Naive B cell (primary cell): ENCODE results near the gene TEX19. TPM values are rescaled to one million over a fixed set of nuclear protein-coding genes. Genes with fewer than 3 reads are reported as not detected.

Experiments
- ATAC-seq, 2 donors: fragments of 150-1000 bp; cut with Tn5 transposase; 2 replicates each; pipeline ENCODE4 v1.10.0; 2021; ENCODE audit warnings: low read depth in 2 of 2, mild to moderate bottlenecking in 2 of 2, moderate library complexity in 2 of 2
- DNase-seq: peaks from one replicate; pipeline ENCODE4 v3.0.0; 2022
- H3K27ac Mint-ChIP-seq, 6 donors: one replicate each; pipeline ENCODE4 v1.8.0; 2020 to 2022; ENCODE audit warnings: mild to moderate bottlenecking in 6 of 6, mixed read lengths in 6 of 6, moderate library complexity in 5 of 6, inconsistent platforms in 2 of 6
- H3K27me3 Mint-ChIP-seq, 3 donors: one replicate each; pipeline ENCODE4 v1.8.0; 2021 to 2022; ENCODE audit warnings: mixed read lengths in 3 of 3, mild to moderate bottlenecking in 1 of 3
- H3K36me3 Mint-ChIP-seq, 2 donors: one replicate each; pipeline ENCODE4 v1.8.0; 2020 to 2022; ENCODE audit warnings: mixed read lengths in 2 of 2, inconsistent platforms in 1 of 2, mild to moderate bottlenecking in 1 of 2
- H3K4me1 Mint-ChIP-seq, 3 donors: one replicate each; pipeline ENCODE4 v1.8.0; 2020 to 2022; ENCODE audit warnings: mixed read lengths in 3 of 3, inconsistent platforms in 1 of 3, mild to moderate bottlenecking in 1 of 3, moderate library complexity in 1 of 3
- H3K4me3 Mint-ChIP-seq, 8 donors: one replicate each; pipeline ENCODE4 v1.8.0; 2020 to 2022; ENCODE audit warnings: mild to moderate bottlenecking in 8 of 8, mixed read lengths in 8 of 8, moderate library complexity in 8 of 8, inconsistent platforms in 2 of 8
- H3K9me3 Mint-ChIP-seq, 7 donors: one replicate each; pipeline ENCODE4 v1.8.0; 2020 to 2022; ENCODE audit warnings: mixed read lengths in 7 of 7, mild to moderate bottlenecking in 5 of 7, inconsistent platforms in 2 of 7, moderate library complexity in 1 of 7
- polyA plus RNA-seq, 6 donors: library from polyadenylated mRNA; unstranded; fragments of 300-500 nt; fragmentation: Illumina TruSeq; gene quantifications; one replicate each; pipeline ENCODE4 v1.2.3, GENCODE V29; 2021; ENCODE audit warnings: low read depth in 6 of 6

Gene TEX19
- polyA plus RNA-seq, 6 donors from 2014 or later, result not detected

- no peaks in the 10 kb centered on the region for H3K9me3 Mint-ChIP-seq
- H3K36me3 Mint-ChIP-seq, result no peaks in the 10 kb centered on the region
- no peak for DNase-seq
- H3K27ac Mint-ChIP-seq, result no peak overlapping the region
- ATAC-seq, result no peak
- no peak overlapping the region for H3K4me3 Mint-ChIP-seq
- H3K27me3 Mint-ChIP-seq, result peaks cover 0 to 37% (median 30%) of the 10 kb centered on the region in 3 donors
- H3K4me1 Mint-ChIP-seq, result peaks cover 8 to 20% (median 8%) of the 10 kb centered on the region in 3 donors
Observed at GRCh38 chr17:82318169-82318498, 40.9 kb upstream of the TEX19 start.

- no peak overlapping the region for H3K4me3 Mint-ChIP-seq
- H3K27ac Mint-ChIP-seq, result no peak overlapping the region
- peaks cover 0 to 36% (median 22%) of the 10 kb centered on the region in 3 donors for H3K27me3 Mint-ChIP-seq
- no peaks in the 10 kb centered on the region for H3K36me3 Mint-ChIP-seq
- no peak for ATAC-seq
- H3K9me3 Mint-ChIP-seq, result no peaks in the 10 kb centered on the region
- DNase-seq, result no peak
- peaks cover 6 to 20% (median 8%) of the 10 kb centered on the region in 3 donors for H3K4me1 Mint-ChIP-seq
Observed at GRCh38 chr17:82318772-82319606, 40.1 kb upstream of the TEX19 start.

- no peak for ATAC-seq
- peaks cover 0 to 31% (median 15%) of the 10 kb centered on the region in 3 donors for H3K27me3 Mint-ChIP-seq
- no peak overlapping the region for H3K4me3 Mint-ChIP-seq
- peaks cover 5 to 13% (median 8%) of the 10 kb centered on the region in 3 donors for H3K4me1 Mint-ChIP-seq
- no peaks in the 10 kb centered on the region for H3K36me3 Mint-ChIP-seq
- no peaks in the 10 kb centered on the region for H3K9me3 Mint-ChIP-seq
- H3K27ac Mint-ChIP-seq, result no peak overlapping the region
- no peak for DNase-seq
Observed at GRCh38 chr17:82319619-82320062, 39.4 kb upstream of the TEX19 start.

GRCh38 chr17:82320140-82320840, 38.8 kb upstream of the TEX19 start:
- peak overlapping the region in 1 of 6 donors; percentile 16 for H3K27ac Mint-ChIP-seq
- ATAC-seq (no peak), DNase-seq (no peak)
- peaks cover 5 to 8% (median 8%) of the 10 kb centered on the region in 3 donors for H3K4me1 Mint-ChIP-seq
- H3K27me3 Mint-ChIP-seq, result peaks cover 0 to 30% (median 10%) of the 10 kb centered on the region in 3 donors
- no peaks in the 10 kb centered on the region for H3K36me3 Mint-ChIP-seq
- H3K9me3 Mint-ChIP-seq, result no peaks in the 10 kb centered on the region
- H3K4me3 Mint-ChIP-seq, result no peak overlapping the region

GRCh38 chr17:82320956-82321927, 37.8 kb upstream of the TEX19 start:
- Mint-ChIP-seq H3K4me3 (peak overlapping the region in 5 of 8 donors; percentile 19 to 69 (median 50)), H3K9me3 (no peaks in the 10 kb centered on the region), H3K36me3 (no peaks in the 10 kb centered on the region), H3K27ac (peak overlapping the region in 4 of 6 donors; percentile 24 to 76 (median 52)), H3K27me3 (peaks cover 0 to 23% (median under 1%) of the 10 kb centered on the region in 3 donors), H3K4me1 (no peaks in the 10 kb centered on the region)
- ATAC-seq (peak; percentile 77 to 85), DNase-seq (peak; percentile 66)

GRCh38 chr17:82321947-82322466, 37.0 kb upstream of the TEX19 start:
- DNase-seq, result no peak
- Mint-ChIP-seq H3K9me3 (no peaks in the 10 kb centered on the region), H3K4me3 (no peak overlapping the region), H3K4me1 (no peaks in the 10 kb centered on the region), H3K27me3 (peaks cover 0 to 28% (median 0%) of the 10 kb centered on the region in 3 donors), H3K36me3 (no peaks in the 10 kb centered on the region), H3K27ac (no peak overlapping the region)
- peak in 1 of 2 donors; percentile 6 for ATAC-seq

GRCh38 chr17:82322526-82323453, 36.3 kb upstream of the TEX19 start:
- ATAC-seq (no peak), DNase-seq (no peak)
- Mint-ChIP-seq H3K27ac (no peak overlapping the region), H3K27me3 (peaks cover 0 to 36% (median 0%) of the 10 kb centered on the region in 3 donors), H3K9me3 (no peaks in the 10 kb centered on the region), H3K36me3 (no peaks in the 10 kb centered on the region), H3K4me3 (no peak overlapping the region), H3K4me1 (no peaks in the 10 kb centered on the region)

GRCh38 chr17:82323514-82324234, 35.4 kb upstream of the TEX19 start:
- Mint-ChIP-seq H3K27ac (no peak overlapping the region), H3K4me3 (peak overlapping the region in 2 of 8 donors; percentile 21 to 56)

GRCh38 chr17:82324566-82325285, 34.3 kb upstream of the TEX19 start:
- Mint-ChIP-seq H3K27me3 (peaks cover 0 to 46% (median 10%) of the 10 kb centered on the region in 3 donors), H3K4me3 (no peak overlapping the region), H3K4me1 (no peaks in the 10 kb centered on the region), H3K27ac (peak overlapping the region in 1 of 6 donors; percentile 59), H3K36me3 (no peaks in the 10 kb centered on the region), H3K9me3 (no peaks in the 10 kb centered on the region)
- no peak for DNase-seq
- ATAC-seq, result no peak

More at GRCh38 chr17:82323514-82324234, 35.4 kb upstream of the TEX19 start:
- no peaks in the 10 kb centered on the region for H3K9me3 Mint-ChIP-seq
- DNase-seq (no peak), ATAC-seq (no peak)
- H3K36me3 Mint-ChIP-seq, result no peaks in the 10 kb centered on the region
- peaks cover 0 to 40% (median 0%) of the 10 kb centered on the region in 3 donors for H3K27me3 Mint-ChIP-seq
- H3K4me1 Mint-ChIP-seq, result no peaks in the 10 kb centered on the region

GRCh38 chr17:82325286-82326180, 33.5 kb upstream of the TEX19 start:
- ATAC-seq, result no peak
- Mint-ChIP-seq H3K27ac (no peak overlapping the region), H3K36me3 (no peaks in the 10 kb centered on the region), H3K4me1 (no peaks in the 10 kb centered on the region), H3K27me3 (peaks cover 0 to 47% (median 15%) of the 10 kb centered on the region in 3 donors), H3K9me3 (no peaks in the 10 kb centered on the region), H3K4me3 (no peak overlapping the region)
- DNase-seq, result no peak
